Suprapubic skin (tissue), 4 donors: ENCODE data around the gene PMPCA. TPM values are rescaled to one million over a fixed set of nuclear protein-coding genes. Genes with fewer than 3 reads are reported as not detected.

Experiments
- DNase-seq, 2 donors: peaks; one replicate each; pipeline ENCODE4 v3.0.0-alpha.2; 2019; ENCODE audit warnings: low spot score in 2 of 2
- H3K27ac ChIP-seq: fragments of 200-600 bp; sonication (generic); one replicate; pipeline ENCODE4 v1.5.1; 2019
- H3K27me3 ChIP-seq: fragments of 200-600 bp; sonication (generic); one replicate; pipeline ENCODE4 v1.5.1; 2019
- H3K36me3 ChIP-seq: fragments of 200-600 bp; sonication (generic); one replicate; pipeline ENCODE4 v1.5.1; 2019
- H3K4me1 ChIP-seq: fragments of 200-600 bp; sonication (generic); one replicate; pipeline ENCODE4 v1.5.1; 2019
- H3K4me3 ChIP-seq: fragments of 200-600 bp; sonication (generic); one replicate; pipeline ENCODE4 v1.5.1; 2019; ENCODE audit warnings: mild to moderate bottlenecking
- H3K9me3 ChIP-seq: fragments of 200-600 bp; sonication (generic); one replicate; pipeline ENCODE4 v1.5.1; 2019
- CTCF ChIP-seq, 2 donors: fragments of 200-600 bp in 1 of 2; fragments of 450-650 bp in 1 of 2; sonication (generic) in 1 of 2; IDR thresholded peaks; one replicate each; pipeline ENCODE4 v1.5.1; 2016 to 2019; ENCODE audit warnings: antibody characterized with exemption in 2 of 2, mild to moderate bottlenecking in 1 of 2, moderate library complexity in 1 of 2
- EP300 ChIP-seq: sonication (generic); formaldehyde crosslinking; IDR thresholded peaks from one replicate; pipeline ENCODE4 v1.6.1; 2017; ENCODE audit warnings: antibody characterized with exemption
- POLR2A ChIP-seq, 2 donors: fragments of 450-650 bp; IDR thresholded peaks; one replicate each; pipeline ENCODE4 v1.6.1; 2017; ENCODE audit warnings: antibody characterized with exemption in 2 of 2, mild to moderate bottlenecking in 2 of 2, moderate library complexity in 2 of 2
- POLR2AphosphoS5 ChIP-seq, 3 donors: sonication (generic); formaldehyde crosslinking; IDR thresholded peaks; one replicate each; pipeline ENCODE4 v1.6.1; 2017; ENCODE audit warnings: antibody characterized with exemption in 3 of 3
- WGBS: methylation state at CpG from one replicate; pipeline ENCODE4 v1.1.5; 2018; 5-methylcytosine and 5-hydroxymethylcytosine counted together
- total RNA-seq, 4 donors: library from RNA; depleted of rRNA; stranded (reverse); fragments of >200 nt; gene quantifications; one replicate each; pipeline ENCODE4 v1.1.0, GENCODE V29; 2016

Gene PMPCA
- total RNA-seq, 4 donors from 2014 or later = 44.1 to 65.8 (median 63.5) TPM

- Histone ChIP-seq H3K4me1 (peaks cover 25% of the 10 kb centered on the region), H3K9me3 (no peaks in the 10 kb centered on the region), H3K27ac (no peak overlapping the region), H3K36me3 (no peaks in the 10 kb centered on the region), H3K4me3 (no peak overlapping the region), H3K27me3 (no peaks in the 10 kb centered on the region)
- TF ChIP-seq CTCF (IDR thresholded peaks at IDR 0.05) (no peak), POLR2AphosphoS5 (IDR thresholded peaks at IDR 0.05) (no peak)
- 94% methylated on average over 3 of the region's 45 CpGs for WGBS
- DNase-seq = no peak
These were observed 42.9 kb upstream of the PMPCA start for GRCh38 chr9:136367296-136368145.

- no peak overlapping the region for H3K27ac ChIP-seq
- no peak for TF ChIP-seq POLR2A (IDR thresholded peaks at IDR 0.05)
- TF ChIP-seq POLR2AphosphoS5 (IDR thresholded peaks at IDR 0.05) = no peak
- no peak for TF ChIP-seq EP300
- TF ChIP-seq CTCF (IDR thresholded peaks at IDR 0.05) = no peak
- WGBS = 87% methylated on average over 6 of the region's 18 CpGs
These were observed 42.3 kb upstream of the PMPCA start for GRCh38 chr9:136368190-136368589.

GRCh38 chr9:136370037-136370436, 40.4 kb upstream of the PMPCA start:
- no peak for TF ChIP-seq EP300
- TF ChIP-seq CTCF (IDR thresholded peaks at IDR 0.05) = no peak
- TF ChIP-seq POLR2AphosphoS5 (IDR thresholded peaks at IDR 0.05) = no peak
- no peak for TF ChIP-seq POLR2A (IDR thresholded peaks at IDR 0.05)
- Histone ChIP-seq H3K4me3 (no peak overlapping the region), H3K4me1 (peaks cover 24% of the 10 kb centered on the region), H3K9me3 (no peaks in the 10 kb centered on the region), H3K27me3 (no peaks in the 10 kb centered on the region), H3K36me3 (no peaks in the 10 kb centered on the region), H3K27ac (no peak overlapping the region)
- WGBS = no CpG with 5 or more reads among the region's 19 CpGs
- no peak for DNase-seq

More at GRCh38 chr9:136368190-136368589, 42.3 kb upstream of the PMPCA start:
- Histone ChIP-seq H3K4me3 (no peak overlapping the region), H3K4me1 (peaks cover 25% of the 10 kb centered on the region), H3K27me3 (no peaks in the 10 kb centered on the region), H3K36me3 (no peaks in the 10 kb centered on the region), H3K9me3 (no peaks in the 10 kb centered on the region)
- DNase-seq = no peak

GRCh38 chr9:136370687-136371532, 39.5 kb upstream of the PMPCA start:
- no peaks in the 10 kb centered on the region for H3K27me3 ChIP-seq
- H3K4me3 ChIP-seq = no peak overlapping the region
- WGBS = 92% methylated on average over 28 of the region's 54 CpGs
- H3K4me1 ChIP-seq = peaks cover 21% of the 10 kb centered on the region
- no peaks in the 10 kb centered on the region for H3K9me3 ChIP-seq
- no peaks in the 10 kb centered on the region for H3K36me3 ChIP-seq
- H3K27ac ChIP-seq = no peak overlapping the region
- no peak for TF ChIP-seq CTCF (IDR thresholded peaks at IDR 0.05)
- no peak for TF ChIP-seq POLR2A (IDR thresholded peaks at IDR 0.05)
- TF ChIP-seq EP300 = no peak
- no peak for TF ChIP-seq POLR2AphosphoS5 (IDR thresholded peaks at IDR 0.05)
- no peak for DNase-seq

GRCh38 chr9:136371533-136371880, 39.0 kb upstream of the PMPCA start:
- no peaks in the 10 kb centered on the region for H3K9me3 ChIP-seq
- TF ChIP-seq EP300 = no peak
- no peak for TF ChIP-seq POLR2A (IDR thresholded peaks at IDR 0.05)
- TF ChIP-seq POLR2AphosphoS5 (IDR thresholded peaks at IDR 0.05) = no peak
- no peak for TF ChIP-seq CTCF (IDR thresholded peaks at IDR 0.05)
- H3K36me3 ChIP-seq = no peaks in the 10 kb centered on the region
- H3K27ac ChIP-seq = no peak overlapping the region
- no peak overlapping the region for H3K4me3 ChIP-seq
- peaks cover 21% of the 10 kb centered on the region for H3K4me1 ChIP-seq
- DNase-seq = no peak
- WGBS = 75% methylated on average over 2 of the region's 13 CpGs
- H3K27me3 ChIP-seq = no peaks in the 10 kb centered on the region
